HG02973 (cell line): Measurements from ENCODE around the gene SC5D.

ENCODE experiments used
- ATAC-seq: cut with Tn5 transposase; IDR thresholded peaks from one replicate; pipeline ENCODE4 v1.9.1; 2021; ENCODE audit warnings: moderate library complexity; ENCODE audit not compliant: unreplicated experiment

The SC5D gene

GRCh38 chr11:121352251-121352891 lies 59.8 kb downstream of the SC5D start:
- no peak for ATAC-seq

GRCh38 chr11:121354192-121354591 lies 61.6 kb downstream of the SC5D start:
- ATAC-seq: no peak

GRCh38 chr11:121356357-121356756 lies 63.8 kb downstream of the SC5D start:
- no peak for ATAC-seq
